ENCODE results near the gene RIBC2.
"Not testable (repeated sequence)": the region's sequence is repeated elsewhere in the genome, so short reads cannot be mapped to it uniquely, and the experiment has no call there.

RIBC2 gene

GRCh38 chr22:45425101-45425500 lies 11.6 kb downstream of the RIBC2 start:
- DNase-seq: no peak

GRCh38 chr22:45425531-45426265 lies 12.2 kb downstream of the RIBC2 start:
- DNase-seq: no peak

GRCh38 chr22:45426387-45426786 lies 12.9 kb downstream of the RIBC2 start:
- no peak for DNase-seq

GRCh38 chr22:45427114-45427513 lies 13.6 kb downstream of the RIBC2 start:
- DNase-seq: no peak

- DNase-seq: no peak
Observed at GRCh38 chr22:45428391-45429385, 15.2 kb downstream of the RIBC2 start.

- DNase-seq: no peak
Observed at GRCh38 chr22:45429424-45429823, 15.9 kb downstream of the RIBC2 start.

- no peak for DNase-seq
Observed at GRCh38 chr22:45429981-45430775, 16.7 kb downstream of the RIBC2 start.

- no peak for DNase-seq
Observed at GRCh38 chr22:45430871-45431270, 17.4 kb downstream of the RIBC2 start.

- DNase-seq: no peak
Observed at GRCh38 chr22:45434981-45435380, 21.5 kb downstream of the RIBC2 start.

GRCh38 chr22:45435544-45436139 lies 22.1 kb downstream of the RIBC2 start:
- DNase-seq: no peak

GRCh38 chr22:45436871-45437517 lies 23.5 kb downstream of the RIBC2 start:
- DNase-seq: not testable (repeated sequence)

- DNase-seq: no peak
Observed at GRCh38 chr22:45438336-45438735, 24.8 kb downstream of the RIBC2 start.

- DNase-seq: not testable (repeated sequence)
Observed at GRCh38 chr22:45440688-45441087, 27.2 kb downstream of the RIBC2 start.

- no peak for DNase-seq
Observed at GRCh38 chr22:45441138-45441537, 27.6 kb downstream of the RIBC2 start.

- no peak for DNase-seq
Observed at GRCh38 chr22:45442116-45442515, 28.6 kb downstream of the RIBC2 start.

- DNase-seq: no peak
Observed at GRCh38 chr22:45444168-45444567, 30.7 kb downstream of the RIBC2 start.

GRCh38 chr22:45445031-45445710 lies 31.7 kb downstream of the RIBC2 start:
- no peak for DNase-seq

- DNase-seq: no peak
Observed at GRCh38 chr22:45446216-45446615, 32.7 kb downstream of the RIBC2 start.

GRCh38 chr22:45447596-45447995 lies 34.1 kb downstream of the RIBC2 start:
- DNase-seq: not testable (repeated sequence)

- DNase-seq: no peak
Observed at GRCh38 chr22:45448431-45448830, 34.9 kb downstream of the RIBC2 start.

- DNase-seq: not testable (repeated sequence)
Observed at GRCh38 chr22:45449442-45449841, 35.9 kb downstream of the RIBC2 start.

All from activated gamma-delta T cell (primary cell).